GM23338 (cell line): ENCODE measurements around the gene OR51M1. TPM values are rescaled to one million over a fixed set of nuclear protein-coding genes. Genes with fewer than 3 reads are reported as not detected.

ENCODE experiments used
- ATAC-seq: fragments of 200-7000 bp; cut with Tn5 transposase; 3 replicates; pipeline ENCODE4 v1.9.1; 2020
- DNase-seq: peaks from one replicate; pipeline ENCODE4 v3.0.0-alpha.2; 2015; ENCODE audit warnings: low spot score
- H2AFZ ChIP-seq: fragments of 200-600 bp; sonication (generic); 2 replicates; pipeline ENCODE4 v1.8.0; 2016; ENCODE audit warnings: antibody characterized with exemption, mild to moderate bottlenecking, moderate library complexity
- H3F3A ChIP-seq: fragments of 200-600 bp; sonication (generic); replicated peaks from 2 replicates; pipeline ENCODE4 v1.8.0; 2017; ENCODE audit warnings: antibody characterized with exemption, mixed run types, low read depth
- H3K27ac ChIP-seq: fragments of 200-600 bp; sonication (generic); 2 replicates; pipeline ENCODE4 v1.6.1; 2016; ENCODE audit warnings: low read depth
- H3K27me3 ChIP-seq: fragments of 200-600 bp; sonication (generic); 2 replicates; pipeline ENCODE4 v1.8.0; 2016; ENCODE audit warnings: mild to moderate bottlenecking, mixed run types, moderate library complexity; ENCODE audit not compliant: insufficient read depth
- H3K36me3 ChIP-seq: fragments of 200-600 bp; sonication (generic); 2 replicates; pipeline ENCODE4 v1.8.0; 2016; ENCODE audit warnings: mild to moderate bottlenecking; ENCODE audit not compliant: insufficient read depth
- H3K4me1 ChIP-seq: fragments of 200-600 bp; sonication (generic); 2 replicates; pipeline ENCODE4 v1.8.0; 2016; ENCODE audit warnings: mild to moderate bottlenecking, moderate library complexity; ENCODE audit not compliant: insufficient read depth
- H3K4me2 ChIP-seq: fragments of 200-600 bp; sonication (generic); 2 replicates; pipeline ENCODE4 v1.7.1; 2017; ENCODE audit warnings: mixed run types
- H3K4me3 ChIP-seq: fragments of 200-600 bp; sonication (generic); 2 replicates; pipeline ENCODE4 v1.6.1; 2016; ENCODE audit warnings: mixed run types
- H3K79me2 ChIP-seq: fragments of 200-600 bp; sonication (generic); replicated peaks from 2 replicates; pipeline ENCODE4 v1.8.0; 2017; ENCODE audit warnings: mild to moderate bottlenecking; ENCODE audit not compliant: insufficient read depth
- H3K9me2 ChIP-seq: fragments of 200-600 bp; sonication (generic); 2 replicates; pipeline ENCODE4 v1.8.0; 2017; ENCODE audit not compliant: insufficient read depth
- H4K20me1 ChIP-seq: fragments of 200-600 bp; sonication (generic); replicated peaks from 2 replicates; pipeline ENCODE4 v1.8.0; 2017; ENCODE audit warnings: mild to moderate bottlenecking; ENCODE audit not compliant: insufficient read depth
- H3K27ac Mint-ChIP-seq: 2 replicates; pipeline ENCODE4 v1.8.0; 2020; ENCODE audit warnings: inconsistent platforms, mild to moderate bottlenecking, moderate library complexity, mixed read lengths
- H3K27me3 Mint-ChIP-seq: 3 replicates; pipeline ENCODE4 v1.8.0; 2022; ENCODE audit warnings: low read depth, mild to moderate bottlenecking, moderate library complexity, mixed read lengths, inconsistent platforms; ENCODE audit not compliant: insufficient read depth, poor library complexity
- H3K36me3 Mint-ChIP-seq: 3 replicates; pipeline ENCODE4 v1.8.0; 2021; ENCODE audit warnings: low read depth, mild to moderate bottlenecking, inconsistent platforms, moderate library complexity, mixed read lengths
- H3K4me1 Mint-ChIP-seq: 3 replicates; pipeline ENCODE4 v1.8.0; 2020; ENCODE audit warnings: mild to moderate bottlenecking, inconsistent platforms, mixed read lengths
- H3K4me3 Mint-ChIP-seq: 3 replicates; pipeline ENCODE4 v1.8.0; 2021; ENCODE audit warnings: moderate library complexity, mild to moderate bottlenecking, inconsistent platforms, mixed read lengths
- H3K9me3 Mint-ChIP-seq: 3 replicates; pipeline ENCODE4 v1.8.0; 2020; ENCODE audit warnings: moderate library complexity, mild to moderate bottlenecking, inconsistent platforms, mixed read lengths
- ETS1 ChIP-seq: IDR thresholded peaks from 2 replicates; pipeline ENCODE4 v1.6.1; 2016; ENCODE audit warnings: antibody characterized with exemption
- EZH2phosphoT487 ChIP-seq: fragments of 200-600 bp; sonication (generic); IDR thresholded peaks from one replicate; pipeline ENCODE4 v1.8.1; 2018; ENCODE audit warnings: antibody characterized with exemption; ENCODE audit not compliant: unreplicated experiment
- NANOG ChIP-seq: IDR thresholded peaks from 2 replicates; pipeline ENCODE4 v1.6.1; 2016; ENCODE audit warnings: antibody characterized with exemption, borderline replicate concordance
- POLR2AphosphoS5 ChIP-seq: IDR thresholded peaks from 2 replicates; pipeline ENCODE4 v1.6.1; 2016; ENCODE audit warnings: antibody characterized with exemption, low read depth
- ZNF114 ChIP-seq: fragments of 250-450 bp; sonication (Bioruptor Pico); IDR thresholded peaks from 2 replicates; pipeline ENCODE4 v1.5.0; 2020; ENCODE audit warnings: mild to moderate bottlenecking, moderate library complexity
- polyA plus RNA-seq: library from polyadenylated mRNA; unstranded; fragments of >200 nt; fragmentation: Nextera tagmentation; extraction: Ambion mirVana; gene quantifications from 2 replicates; pipeline ENCODE4 v1.2.1, GENCODE V29; 2016
- total RNA-seq: library from RNA; depleted of rRNA; stranded (reverse); fragments of >200 nt; shearing (Covaris generic); gene quantifications from 2 replicates; pipeline ENCODE4 v1.2.3, GENCODE V29; 2014
- TF ChIP-seq, protein P1 (sequence below): fragments of 250-450 bp; sonication (Bioruptor Pico); IDR thresholded peaks from 2 replicates; pipeline ENCODE4 v1.5.0; 2020; ENCODE audit warnings: mild to moderate bottlenecking, moderate library complexity
- TF ChIP-seq, protein P2 (sequence below), 2 experiments: fragments of 200-600 bp in 1 of 2; sonication (generic) in 1 of 2; conservative IDR thresholded peaks; 2 replicates each; pipeline versions ENCODE4 v1.5.1 to v1.6.1; 2016 to 2017; ENCODE audit warnings: antibody characterized with exemption in 2 of 2, low read depth in 2 of 2, mild to moderate bottlenecking in 2 of 2, moderate library complexity in 1 of 2

OR51M1 gene
- total and polyA plus RNA-seq, 2 experiments from 2014 or later = 0.03 TPM; not detected in 1

- TF ChIP-seq, protein P1, sequence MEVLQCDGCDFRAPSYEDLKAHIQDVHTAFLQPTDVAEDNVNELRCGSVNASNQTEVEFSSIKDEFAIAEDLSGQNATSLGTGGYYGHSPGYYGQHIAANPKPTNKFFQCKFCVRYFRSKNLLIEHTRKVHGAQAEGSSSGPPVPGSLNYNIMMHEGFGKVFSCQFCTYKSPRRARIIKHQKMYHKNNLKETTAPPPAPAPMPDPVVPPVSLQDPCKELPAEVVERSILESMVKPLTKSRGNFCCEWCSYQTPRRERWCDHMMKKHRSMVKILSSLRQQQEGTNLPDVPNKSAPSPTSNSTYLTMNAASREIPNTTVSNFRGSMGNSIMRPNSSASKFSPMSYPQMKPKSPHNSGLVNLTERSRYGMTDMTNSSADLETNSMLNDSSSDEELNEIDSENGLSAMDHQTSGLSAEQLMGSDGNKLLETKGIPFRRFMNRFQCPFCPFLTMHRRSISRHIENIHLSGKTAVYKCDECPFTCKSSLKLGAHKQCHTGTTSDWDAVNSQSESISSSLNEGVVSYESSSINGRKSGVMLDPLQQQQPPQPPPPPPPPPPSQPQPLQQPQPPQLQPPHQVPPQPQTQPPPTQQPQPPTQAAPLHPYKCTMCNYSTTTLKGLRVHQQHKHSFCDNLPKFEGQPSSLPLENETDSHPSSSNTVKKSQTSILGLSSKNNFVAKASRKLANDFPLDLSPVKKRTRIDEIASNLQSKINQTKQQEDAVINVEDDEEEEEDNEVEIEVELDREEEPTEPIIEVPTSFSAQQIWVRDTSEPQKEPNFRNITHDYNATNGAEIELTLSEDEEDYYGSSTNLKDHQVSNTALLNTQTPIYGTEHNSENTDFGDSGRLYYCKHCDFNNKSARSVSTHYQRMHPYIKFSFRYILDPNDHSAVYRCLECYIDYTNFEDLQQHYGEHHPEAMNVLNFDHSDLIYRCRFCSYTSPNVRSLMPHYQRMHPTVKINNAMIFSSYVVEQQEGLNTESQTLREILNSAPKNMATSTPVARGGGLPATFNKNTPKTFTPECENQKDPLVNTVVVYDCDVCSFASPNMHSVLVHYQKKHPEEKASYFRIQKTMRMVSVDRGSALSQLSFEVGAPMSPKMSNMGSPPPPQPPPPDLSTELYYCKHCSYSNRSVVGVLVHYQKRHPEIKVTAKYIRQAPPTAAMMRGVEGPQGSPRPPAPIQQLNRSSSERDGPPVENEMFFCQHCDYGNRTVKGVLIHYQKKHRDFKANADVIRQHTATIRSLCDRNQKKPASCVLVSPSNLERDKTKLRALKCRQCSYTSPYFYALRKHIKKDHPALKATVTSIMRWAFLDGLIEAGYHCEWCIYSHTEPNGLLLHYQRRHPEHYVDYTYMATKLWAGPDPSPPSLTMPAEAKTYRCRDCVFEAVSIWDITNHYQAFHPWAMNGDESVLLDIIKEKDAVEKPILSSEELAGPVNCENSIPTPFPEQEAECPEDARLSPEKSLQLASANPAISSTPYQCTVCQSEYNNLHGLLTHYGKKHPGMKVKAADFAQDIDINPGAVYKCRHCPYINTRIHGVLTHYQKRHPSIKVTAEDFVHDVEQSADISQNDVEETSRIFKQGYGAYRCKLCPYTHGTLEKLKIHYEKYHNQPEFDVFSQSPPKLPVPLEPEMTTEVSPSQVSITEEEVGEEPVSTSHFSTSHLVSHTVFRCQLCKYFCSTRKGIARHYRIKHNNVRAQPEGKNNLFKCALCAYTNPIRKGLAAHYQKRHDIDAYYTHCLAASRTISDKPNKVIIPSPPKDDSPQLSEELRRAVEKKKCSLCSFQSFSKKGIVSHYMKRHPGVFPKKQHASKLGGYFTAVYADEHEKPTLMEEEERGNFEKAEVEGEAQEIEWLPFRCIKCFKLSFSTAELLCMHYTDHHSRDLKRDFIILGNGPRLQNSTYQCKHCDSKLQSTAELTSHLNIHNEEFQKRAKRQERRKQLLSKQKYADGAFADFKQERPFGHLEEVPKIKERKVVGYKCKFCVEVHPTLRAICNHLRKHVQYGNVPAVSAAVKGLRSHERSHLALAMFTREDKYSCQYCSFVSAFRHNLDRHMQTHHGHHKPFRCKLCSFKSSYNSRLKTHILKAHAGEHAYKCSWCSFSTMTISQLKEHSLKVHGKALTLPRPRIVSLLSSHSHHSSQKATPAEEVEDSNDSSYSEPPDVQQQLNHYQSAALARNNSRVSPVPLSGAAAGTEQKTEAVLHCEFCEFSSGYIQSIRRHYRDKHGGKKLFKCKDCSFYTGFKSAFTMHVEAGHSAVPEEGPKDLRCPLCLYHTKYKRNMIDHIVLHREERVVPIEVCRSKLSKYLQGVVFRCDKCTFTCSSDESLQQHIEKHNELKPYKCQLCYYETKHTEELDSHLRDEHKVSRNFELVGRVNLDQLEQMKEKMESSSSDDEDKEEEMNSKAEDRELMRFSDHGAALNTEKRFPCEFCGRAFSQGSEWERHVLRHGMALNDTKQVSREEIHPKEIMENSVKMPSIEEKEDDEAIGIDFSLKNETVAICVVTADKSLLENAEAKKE (CRISPR knock-in tag) = no peak
- no peak for TF ChIP-seq EZH2phosphoT487
Observed at GRCh38 chr11:5423131-5423530, 39.5 kb downstream of the OR51M1 start (continued).

DNA sequence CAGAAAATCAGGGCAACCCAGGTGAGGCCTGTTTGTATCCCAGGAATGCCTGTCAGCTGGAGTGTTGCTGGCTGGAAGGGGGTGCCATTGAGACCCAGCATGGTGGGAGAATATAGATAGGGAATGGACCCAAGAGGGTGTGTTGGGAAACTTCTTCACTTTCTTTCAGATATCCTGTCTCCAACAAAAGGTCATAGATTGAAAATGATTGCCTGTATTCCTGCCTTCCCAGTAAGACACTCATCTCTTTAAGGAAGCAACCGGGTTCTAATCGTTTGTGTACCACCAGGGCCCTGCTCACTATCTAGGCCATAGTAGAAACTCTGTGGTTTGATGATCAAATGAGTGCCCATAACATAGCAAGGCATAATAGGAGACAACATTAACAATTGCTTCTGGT is 57.8 kb downstream of the OR51M1 start, which contains the start of gene OR51I1:
Gene OR51I1, minus strand, starts transcription at position 101 of the 400 bp plus-strand sequence. Its CDS starts 0 bp downstream, at position 101.
- Mint-ChIP-seq H3K27ac (no peak within 1 kb of the TSS), H3K36me3 (no peaks in the 10 kb centered on the region), H3K9me3 (no peaks in the 10 kb centered on the region), H3K4me1 (no peaks in the 10 kb centered on the region), H3K27me3 (peaks cover 1% of the 10 kb centered on the region), H3K4me3 (no peak within 1 kb of the TSS)
- no peak for DNase-seq
- no peak for ATAC-seq
- H2AFZ ChIP-seq = no peak within 1 kb of the TSS
- H3K79me2 ChIP-seq = no peaks in the 10 kb centered on the region
- no peak within 1 kb of the TSS for H3K4me2 ChIP-seq
- no peaks in the 10 kb centered on the region for H4K20me1 ChIP-seq
- H3K36me3 ChIP-seq = no peaks in the 10 kb centered on the region
- no peaks in the 10 kb centered on the region for H3K4me1 ChIP-seq
- H3F3A ChIP-seq = no peaks in the 10 kb centered on the region
- H3K9me2 ChIP-seq = peaks cover 6% of the 10 kb centered on the region; the same call in 1 of the 2 replicates
- H3K27ac ChIP-seq = no peak within 1 kb of the TSS
- H3K27me3 ChIP-seq = no peaks in the 10 kb centered on the region
- no peak within 1 kb of the TSS for H3K4me3 ChIP-seq
- TF ChIP-seq ZNF114 (CRISPR knock-in tag) (no peak), EZH2phosphoT487 (no peak), POLR2AphosphoS5 (no peak), NANOG (no peak), ETS1 (no peak)
- TF ChIP-seq, protein P2, sequence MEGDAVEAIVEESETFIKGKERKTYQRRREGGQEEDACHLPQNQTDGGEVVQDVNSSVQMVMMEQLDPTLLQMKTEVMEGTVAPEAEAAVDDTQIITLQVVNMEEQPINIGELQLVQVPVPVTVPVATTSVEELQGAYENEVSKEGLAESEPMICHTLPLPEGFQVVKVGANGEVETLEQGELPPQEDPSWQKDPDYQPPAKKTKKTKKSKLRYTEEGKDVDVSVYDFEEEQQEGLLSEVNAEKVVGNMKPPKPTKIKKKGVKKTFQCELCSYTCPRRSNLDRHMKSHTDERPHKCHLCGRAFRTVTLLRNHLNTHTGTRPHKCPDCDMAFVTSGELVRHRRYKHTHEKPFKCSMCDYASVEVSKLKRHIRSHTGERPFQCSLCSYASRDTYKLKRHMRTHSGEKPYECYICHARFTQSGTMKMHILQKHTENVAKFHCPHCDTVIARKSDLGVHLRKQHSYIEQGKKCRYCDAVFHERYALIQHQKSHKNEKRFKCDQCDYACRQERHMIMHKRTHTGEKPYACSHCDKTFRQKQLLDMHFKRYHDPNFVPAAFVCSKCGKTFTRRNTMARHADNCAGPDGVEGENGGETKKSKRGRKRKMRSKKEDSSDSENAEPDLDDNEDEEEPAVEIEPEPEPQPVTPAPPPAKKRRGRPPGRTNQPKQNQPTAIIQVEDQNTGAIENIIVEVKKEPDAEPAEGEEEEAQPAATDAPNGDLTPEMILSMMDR (conservative IDR thresholded peaks at IDR 0.05; ENCODE audit: low read depth in 2 of 2) = no peak
- TF ChIP-seq, protein P1 (CRISPR knock-in tag) = no peak
